Thyroid gland (tissue), 4 donors: Measurements from ENCODE around the gene OR2V2.

ENCODE experiments used
- POLR2A ChIP-seq, 2 donors: fragments of 450-650 bp; IDR thresholded peaks; one replicate each; pipeline ENCODE4 v1.6.1; 2017; ENCODE audit warnings: antibody characterized with exemption in 2 of 2, mild to moderate bottlenecking in 2 of 2, moderate library complexity in 1 of 2
- TF ChIP-seq, protein P1 (sequence below), 6 experiments: fragments of 200-600 bp in 3 of 6; fragments of 450-650 bp in 3 of 6; sonication (generic) in 3 of 6; IDR thresholded peaks; one replicate each; pipeline ENCODE4 v1.5.1; 2016 to 2019; ENCODE audit warnings: antibody characterized with exemption in 6 of 6, mild to moderate bottlenecking in 2 of 6, inconsistent platforms in 1 of 6, moderate library complexity in 1 of 6

DNA sequence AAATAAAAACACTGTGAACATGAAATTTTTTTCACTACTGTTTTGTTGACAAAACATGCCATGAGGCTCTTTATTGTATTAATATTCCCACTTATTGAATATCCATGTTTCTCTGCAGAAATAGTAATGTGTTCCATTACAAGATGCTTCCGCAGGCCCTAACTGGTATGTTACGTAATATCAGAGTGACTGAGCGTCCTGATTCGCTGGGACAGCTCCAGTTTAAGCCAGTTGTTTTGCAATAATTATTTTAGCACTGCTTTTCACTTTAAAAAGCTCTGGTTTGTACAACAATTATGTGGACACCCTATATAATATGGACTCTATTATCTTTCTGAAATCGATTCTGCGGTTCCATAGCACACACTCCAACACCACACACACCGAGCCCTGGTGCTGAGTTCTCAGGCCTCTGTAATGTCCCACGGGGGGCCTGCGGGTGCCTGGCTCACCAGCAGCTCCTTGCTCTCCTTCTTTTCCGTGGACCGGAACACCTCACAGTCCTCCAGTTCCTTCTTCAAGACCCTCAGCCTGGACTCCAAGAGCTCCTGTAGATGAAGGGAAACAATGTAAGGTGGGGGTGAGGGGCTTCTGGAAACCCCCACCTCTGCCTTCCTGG lies 55.8 kb downstream of the OR2V2 start:
- TF ChIP-seq, protein P1, sequence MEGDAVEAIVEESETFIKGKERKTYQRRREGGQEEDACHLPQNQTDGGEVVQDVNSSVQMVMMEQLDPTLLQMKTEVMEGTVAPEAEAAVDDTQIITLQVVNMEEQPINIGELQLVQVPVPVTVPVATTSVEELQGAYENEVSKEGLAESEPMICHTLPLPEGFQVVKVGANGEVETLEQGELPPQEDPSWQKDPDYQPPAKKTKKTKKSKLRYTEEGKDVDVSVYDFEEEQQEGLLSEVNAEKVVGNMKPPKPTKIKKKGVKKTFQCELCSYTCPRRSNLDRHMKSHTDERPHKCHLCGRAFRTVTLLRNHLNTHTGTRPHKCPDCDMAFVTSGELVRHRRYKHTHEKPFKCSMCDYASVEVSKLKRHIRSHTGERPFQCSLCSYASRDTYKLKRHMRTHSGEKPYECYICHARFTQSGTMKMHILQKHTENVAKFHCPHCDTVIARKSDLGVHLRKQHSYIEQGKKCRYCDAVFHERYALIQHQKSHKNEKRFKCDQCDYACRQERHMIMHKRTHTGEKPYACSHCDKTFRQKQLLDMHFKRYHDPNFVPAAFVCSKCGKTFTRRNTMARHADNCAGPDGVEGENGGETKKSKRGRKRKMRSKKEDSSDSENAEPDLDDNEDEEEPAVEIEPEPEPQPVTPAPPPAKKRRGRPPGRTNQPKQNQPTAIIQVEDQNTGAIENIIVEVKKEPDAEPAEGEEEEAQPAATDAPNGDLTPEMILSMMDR (IDR thresholded peaks at IDR 0.05): no peak
- TF ChIP-seq POLR2A (IDR thresholded peaks at IDR 0.05): no peak
